ENCODE data around the gene IQGAP3. TPM values are rescaled to one million over a fixed set of nuclear protein-coding genes. Genes with fewer than 3 reads are reported as not detected.
A peak's percentile ranks its signal among the peaks of the same experiment; 100 is the strongest.

The IQGAP3 gene
- total RNA-seq, 8 experiments from 2014 or later, result 0.20 to 11.6 (median 1.5) TPM

GRCh38 chr1:156508955-156509234 lies 63.5 kb downstream of the IQGAP3 start:
- H3K27ac ChIP-seq, result no peak overlapping the region
- in situ Hi-C loops (cut with MboI; ENCODE audit: low pct_unique_long_range_greater_than_20kb in 2 of 9, low sequenced_read_pairs in 9 of 9, unreplicated experiment in 9 of 9), result no loop called here
- peaks cover 9 to 11% of the 10 kb centered on the region in 2 donors for H3K4me1 ChIP-seq (replicated peaks in 1 of 2)
- 24 to 100% (median 67%) methylated on average over 1 to 2 of the region's 2 CpGs; no CpG with 5 or more reads in 5 of the 10 experiments for WGBS, 10 experiments
- ATAC-seq (replicated peaks in 6 of 8), result no peak
- no peak overlapping the region for H3K4me3 ChIP-seq

- in situ Hi-C loops (cut with MboI; ENCODE audit: low pct_unique_long_range_greater_than_20kb in 2 of 9, low sequenced_read_pairs in 9 of 9, unreplicated experiment in 9 of 9), result no loop called here
- peak in 1 of 8 experiments; percentile 6 for ATAC-seq (replicated peaks in 6 of 8)
- Histone ChIP-seq H3K27ac (no peak overlapping the region), H3K4me1 (replicated peaks in 1 of 2) (peaks cover 9 to 11% of the 10 kb centered on the region in 2 donors), H3K4me3 (no peak overlapping the region)
- 7 to 90% (median 82%) methylated on average over 1 to 7 of the region's 7 CpGs; no CpG with 5 or more reads in 3 of the 10 experiments for WGBS, 10 experiments
Observed at GRCh38 chr1:156508205-156508954, 64.0 kb downstream of the IQGAP3 start.

- in situ Hi-C loops (cut with MboI; ENCODE audit: low pct_unique_long_range_greater_than_20kb in 2 of 9, low sequenced_read_pairs in 9 of 9, unreplicated experiment in 9 of 9), result no loop called here
- peaks cover 16 to 18% of the 10 kb centered on the region in 2 donors for H3K4me1 ChIP-seq (replicated peaks in 1 of 2)
- no peak overlapping the region for H3K4me3 ChIP-seq
- no peak for ATAC-seq (replicated peaks in 6 of 8)
- no peak overlapping the region for H3K27ac ChIP-seq
- 58 to 100% (median 92%) methylated on average over 1 to 2 of the region's 2 CpGs; no CpG with 5 or more reads in 2 of the 10 experiments for WGBS, 10 experiments
Observed at GRCh38 chr1:156506450-156506849, 65.9 kb downstream of the IQGAP3 start.

GRCh38 chr1:156505679-156506298 lies 66.6 kb downstream of the IQGAP3 start:
- peaks cover 17 to 19% of the 10 kb centered on the region in 2 donors for H3K4me1 ChIP-seq (replicated peaks in 1 of 2)
- no peak for ATAC-seq (replicated peaks in 6 of 8)
- H3K4me3 ChIP-seq, result peak overlapping the region; percentile 31 to 39 (median 34)
- peak overlapping the region in 1 of 2 donors; percentile 76 for H3K27ac ChIP-seq
- in situ Hi-C loops (cut with MboI; ENCODE audit: low pct_unique_long_range_greater_than_20kb in 2 of 9, low sequenced_read_pairs in 9 of 9, unreplicated experiment in 9 of 9), result no loop called here
- 86 to 100% (median 93%) methylated on average over 1 to 21 of the region's 21 CpGs; no CpG with 5 or more reads in 2 of the 10 experiments for WGBS, 10 experiments

- in situ Hi-C loops (cut with MboI; ENCODE audit: low pct_unique_long_range_greater_than_20kb in 2 of 9, low sequenced_read_pairs in 9 of 9, unreplicated experiment in 9 of 9), result no loop called here
- H3K27ac ChIP-seq, result peak overlapping the region; percentile 43 to 76
- WGBS, 10 experiments, result 1 to 70% (median 9%) methylated on average over 2 to 26 of the region's 45 CpGs; no CpG with 5 or more reads in 4 of the 10 experiments
- peak; percentile 24 to 58 (median 28) for ATAC-seq (replicated peaks in 6 of 8)
- peaks cover 17 to 19% of the 10 kb centered on the region in 2 donors for H3K4me1 ChIP-seq (replicated peaks in 1 of 2)
- peak overlapping the region; percentile 31 to 39 (median 34) for H3K4me3 ChIP-seq
Observed at GRCh38 chr1:156504821-156505678, 67.3 kb downstream of the IQGAP3 start.

- H3K4me3 ChIP-seq, result peak overlapping the region in 3 of 5 donors; percentile 32 to 37 (median 34)
- peak overlapping the region; percentile 43 to 76 for H3K27ac ChIP-seq
- WGBS, 10 experiments, result 0 to 66% (median 52%) methylated on average over 1 to 4 of the region's 5 CpGs; no CpG with 5 or more reads in 4 of the 10 experiments
- peaks cover 17 to 19% of the 10 kb centered on the region in 2 donors for H3K4me1 ChIP-seq (replicated peaks in 1 of 2)
- ATAC-seq (replicated peaks in 6 of 8), result no peak
- in situ Hi-C loops (cut with MboI; ENCODE audit: low pct_unique_long_range_greater_than_20kb in 2 of 9, low sequenced_read_pairs in 9 of 9, unreplicated experiment in 9 of 9), result no loop called here
Observed at GRCh38 chr1:156504438-156504813, 67.9 kb downstream of the IQGAP3 start.

GRCh38 chr1:156503698-156504437 lies 68.5 kb downstream of the IQGAP3 start:
- H3K27ac ChIP-seq, result no peak overlapping the region
- H3K4me3 ChIP-seq, result no peak overlapping the region
- no peak for ATAC-seq (replicated peaks in 6 of 8)
- in situ Hi-C loops (cut with MboI; ENCODE audit: low pct_unique_long_range_greater_than_20kb in 2 of 9, low sequenced_read_pairs in 9 of 9, unreplicated experiment in 9 of 9), result no loop called here
- 46 to 100% (median 75%) methylated on average over 1 to 5 of the region's 5 CpGs; no CpG with 5 or more reads in 1 of the 10 experiments for WGBS, 10 experiments
- peaks cover 19 to 22% of the 10 kb centered on the region in 2 donors for H3K4me1 ChIP-seq (replicated peaks in 1 of 2)

- ATAC-seq (replicated peaks in 6 of 8), result peak in 2 of 8 experiments; percentile 1 to 4
- in situ Hi-C loops (cut with MboI; ENCODE audit: low pct_unique_long_range_greater_than_20kb in 2 of 9, low sequenced_read_pairs in 9 of 9, unreplicated experiment in 9 of 9), result no loop called here
- H3K4me1 ChIP-seq (replicated peaks in 1 of 2), result peaks cover 26 to 30% of the 10 kb centered on the region in 2 donors
Observed at GRCh38 chr1:156502894-156503697, 69.3 kb downstream of the IQGAP3 start.

GRCh38 chr1:156502391-156502893 lies 69.9 kb downstream of the IQGAP3 start:
- H3K27ac ChIP-seq, result no peak overlapping the region
- WGBS, 10 experiments, result 40% methylated on average over 1 of the region's 1 CpG; no CpG with 5 or more reads in 9 of the 10 experiments
- in situ Hi-C loops (cut with MboI; ENCODE audit: low pct_unique_long_range_greater_than_20kb in 2 of 9, low sequenced_read_pairs in 9 of 9, unreplicated experiment in 9 of 9), result no loop called here
- ATAC-seq (replicated peaks in 6 of 8), result no peak
- peaks cover 33 to 36% of the 10 kb centered on the region in 2 donors for H3K4me1 ChIP-seq (replicated peaks in 1 of 2)
- no peak overlapping the region for H3K4me3 ChIP-seq

More at GRCh38 chr1:156502894-156503697, 69.3 kb downstream of the IQGAP3 start:
- Histone ChIP-seq H3K27ac (no peak overlapping the region), H3K4me3 (no peak overlapping the region)
- 9 to 100% (median 69%) methylated on average over 1 to 12 of the region's 12 CpGs; no CpG with 5 or more reads in 2 of the 10 experiments for WGBS, 10 experiments

- Histone ChIP-seq H3K27ac (peak overlapping the region; percentile 96 to 97), H3K4me3 (peak overlapping the region; percentile 82 to 97 (median 95)), H3K4me1 (replicated peaks in 1 of 2) (peaks cover 41 to 48% of the 10 kb centered on the region in 2 donors)
- ATAC-seq (replicated peaks in 6 of 8), result peak; percentile 55 to 85 (median 80)
- WGBS, 10 experiments, result 0% methylated on average over 3 to 9 of the region's 57 CpGs; no CpG with 5 or more reads in 7 of the 10 experiments
- in situ Hi-C loops (cut with MboI; ENCODE audit: low pct_unique_long_range_greater_than_20kb in 2 of 9, low sequenced_read_pairs in 9 of 9, unreplicated experiment in 9 of 9), result no loop called here
Observed at GRCh38 chr1:156500793-156501506, 71.4 kb downstream of the IQGAP3 start.

GRCh38 chr1:156500543-156500792 lies 71.9 kb downstream of the IQGAP3 start, which contains the start of gene MEF2D:
Gene MEF2D (minus strand): TSS chr1:156500775. CDS start chr1:156483292, 17,483 bp downstream.
- in situ Hi-C loops (cut with MboI; ENCODE audit: low pct_unique_long_range_greater_than_20kb in 2 of 9, low sequenced_read_pairs in 9 of 9, unreplicated experiment in 9 of 9), result no loop called here
- Histone ChIP-seq H3K4me1 (replicated peaks in 1 of 2) (peaks cover 38 to 47% of the 10 kb centered on the region in 2 donors), H3K27ac (peak within 1 kb of the TSS; percentile 96 to 97), H3K4me3 (peak within 1 kb of the TSS; percentile 82 to 97 (median 95))
- 0% methylated on average over 1 of the region's 27 CpGs; no CpG with 5 or more reads in 9 of the 10 experiments for WGBS, 10 experiments
- ATAC-seq (replicated peaks in 6 of 8), result peak in 3 of 8 experiments; percentile 0 to 1 (median 0)

Measured in motor neuron (in vitro differentiated cells).